GM12892 (cell line): ENCODE results near the gene ARHGEF26.

Source experiments
- POLR2A ChIP-seq: IDR thresholded peaks from 2 replicates; pipeline ENCODE4 v1.6.1; 2011; ENCODE audit warnings: low read depth, low read length, control low read depth
- POLR2AphosphoS5 ChIP-seq: IDR thresholded peaks from 2 replicates; pipeline ENCODE4 v1.6.1; 2011; ENCODE audit warnings: low read depth, low read length, control low read depth

- TF ChIP-seq POLR2AphosphoS5 (no peak), POLR2A (no peak)
Measured at GRCh38 chr3:154177406-154177805, 56.2 kb downstream of the ARHGEF26 start.
